IMR-90 (cell line): ENCODE data around the gene ZNF513.

Experiments used
- CEBPB ChIP-seq: IDR thresholded peaks from 2 replicates; pipeline ENCODE4 v1.6.1; 2012; ENCODE audit warnings: low read depth, low read length, improper control_type of control experiment
- CHD1 ChIP-seq: IDR thresholded peaks from 2 replicates; pipeline ENCODE4 v1.6.1; 2012; ENCODE audit warnings: low read depth, low read length, improper control_type of control experiment
- FOS ChIP-seq: fragments of 150-350 bp; IDR thresholded peaks from 2 replicates; pipeline ENCODE4 v1.6.1; 2016; ENCODE audit warnings: low read depth, low read length
- MAFK ChIP-seq: IDR thresholded peaks from 2 replicates; pipeline ENCODE4 v1.6.1; 2012; ENCODE audit warnings: low read depth, low read length, improper control_type of control experiment
- NFE2L2 ChIP-seq: fragments of 150-350 bp; IDR thresholded peaks from 2 replicates; pipeline ENCODE4 v1.6.1; 2016; ENCODE audit warnings: low read depth, mild to moderate bottlenecking, low read length
- POLR2A ChIP-seq: IDR thresholded peaks from 2 replicates; pipeline ENCODE4 v1.6.1; 2012; ENCODE audit warnings: mild to moderate bottlenecking, low read depth, low read length
- RAD21 ChIP-seq: IDR thresholded peaks from 2 replicates; pipeline ENCODE4 v1.6.1; 2012; ENCODE audit warnings: low read length, improper control_type of control experiment
- RCOR1 ChIP-seq: IDR thresholded peaks from 2 replicates; pipeline ENCODE4 v1.6.1; 2012; ENCODE audit warnings: mild to moderate bottlenecking, low read length, improper control_type of control experiment; ENCODE audit not compliant: insufficient replicate concordance
- RFX5 ChIP-seq: IDR thresholded peaks from 2 replicates; pipeline ENCODE4 v1.8.0; 2012; ENCODE audit warnings: low read depth, mild to moderate bottlenecking, low read length, moderate library complexity
- SMC3 ChIP-seq: fragments of 150-350 bp; IDR thresholded peaks from 2 replicates; pipeline ENCODE4 v1.6.1; 2016; ENCODE audit warnings: low read depth, mild to moderate bottlenecking, antibody characterized with exemption, low read length, moderate library complexity
- TF ChIP-seq, protein P1 (sequence below): conservative IDR thresholded peaks from 2 replicates; pipeline ENCODE4 v1.5.1; 2012; ENCODE audit warnings: mild to moderate bottlenecking, low read depth, low read length, improper control_type of control experiment
- TF ChIP-seq, protein P2 (sequence below): fragments of 150-350 bp; IDR thresholded peaks from 2 replicates; pipeline ENCODE4 v1.6.1; 2017; ENCODE audit warnings: mild to moderate bottlenecking, antibody characterized with exemption, low read length, low read depth

DNA sequence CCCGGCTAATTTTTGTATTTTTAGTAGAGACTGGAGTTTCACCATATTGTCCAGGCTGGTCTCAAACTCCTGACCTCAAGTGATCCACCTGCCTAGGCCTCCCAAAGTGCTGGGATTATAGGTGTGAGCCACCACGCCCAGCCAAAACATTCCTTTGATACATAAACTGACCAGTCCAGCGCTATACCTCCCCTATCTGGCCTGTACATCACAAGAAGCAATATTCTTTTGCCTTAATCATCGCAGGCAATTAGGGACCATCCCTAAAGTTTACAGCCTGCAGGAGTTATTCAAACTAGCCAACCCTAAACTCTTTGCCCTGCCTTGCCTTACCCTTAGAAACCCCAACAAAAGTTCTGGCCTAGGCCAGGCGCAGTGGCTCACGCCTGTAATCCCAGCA, 35.6 kb upstream of the ZNF513 start:
- TF ChIP-seq, protein P1, sequence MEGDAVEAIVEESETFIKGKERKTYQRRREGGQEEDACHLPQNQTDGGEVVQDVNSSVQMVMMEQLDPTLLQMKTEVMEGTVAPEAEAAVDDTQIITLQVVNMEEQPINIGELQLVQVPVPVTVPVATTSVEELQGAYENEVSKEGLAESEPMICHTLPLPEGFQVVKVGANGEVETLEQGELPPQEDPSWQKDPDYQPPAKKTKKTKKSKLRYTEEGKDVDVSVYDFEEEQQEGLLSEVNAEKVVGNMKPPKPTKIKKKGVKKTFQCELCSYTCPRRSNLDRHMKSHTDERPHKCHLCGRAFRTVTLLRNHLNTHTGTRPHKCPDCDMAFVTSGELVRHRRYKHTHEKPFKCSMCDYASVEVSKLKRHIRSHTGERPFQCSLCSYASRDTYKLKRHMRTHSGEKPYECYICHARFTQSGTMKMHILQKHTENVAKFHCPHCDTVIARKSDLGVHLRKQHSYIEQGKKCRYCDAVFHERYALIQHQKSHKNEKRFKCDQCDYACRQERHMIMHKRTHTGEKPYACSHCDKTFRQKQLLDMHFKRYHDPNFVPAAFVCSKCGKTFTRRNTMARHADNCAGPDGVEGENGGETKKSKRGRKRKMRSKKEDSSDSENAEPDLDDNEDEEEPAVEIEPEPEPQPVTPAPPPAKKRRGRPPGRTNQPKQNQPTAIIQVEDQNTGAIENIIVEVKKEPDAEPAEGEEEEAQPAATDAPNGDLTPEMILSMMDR: no peak
- TF ChIP-seq SMC3 (no peak), CEBPB (no peak), POLR2A (no peak), RCOR1 (no peak), RAD21 (no peak), MAFK (no peak), RFX5 (no peak), NFE2L2 (no peak), FOS (no peak), CHD1 (no peak)
- TF ChIP-seq, protein P2, sequence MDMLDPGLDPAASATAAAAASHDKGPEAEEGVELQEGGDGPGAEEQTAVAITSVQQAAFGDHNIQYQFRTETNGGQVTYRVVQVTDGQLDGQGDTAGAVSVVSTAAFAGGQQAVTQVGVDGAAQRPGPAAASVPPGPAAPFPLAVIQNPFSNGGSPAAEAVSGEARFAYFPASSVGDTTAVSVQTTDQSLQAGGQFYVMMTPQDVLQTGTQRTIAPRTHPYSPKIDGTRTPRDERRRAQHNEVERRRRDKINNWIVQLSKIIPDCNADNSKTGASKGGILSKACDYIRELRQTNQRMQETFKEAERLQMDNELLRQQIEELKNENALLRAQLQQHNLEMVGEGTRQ: no peak
